Spleen (tissue), 7 donors: Measurements from ENCODE around the gene TDRD15.

ENCODE experiments used
- CTCF ChIP-seq, 11 experiments: fragments of 200-600 bp in 7 of 11; fragments of 450-650 bp in 4 of 11; sonication (generic) in 4 of 11; IDR thresholded peaks in 8 of 11; conservative IDR thresholded peaks in 3 of 11; 1 replicate in 7 of 11; 2 replicates in 4 of 11; pipeline versions ENCODE4 v1.4.0 to v1.8.0; 2016 to 2021; ENCODE audit warnings: antibody characterized with exemption in 11 of 11, inconsistent platforms in 4 of 11, mild to moderate bottlenecking in 1 of 11
- POLR2A ChIP-seq, 3 donors: fragments of 450-650 bp; IDR thresholded peaks; one replicate each; pipeline ENCODE4 v1.5.1; 2017; ENCODE audit warnings: antibody characterized with exemption in 3 of 3, mild to moderate bottlenecking in 1 of 3
- POLR2AphosphoS5 ChIP-seq, 3 donors: sonication (generic); formaldehyde crosslinking; IDR thresholded peaks; one replicate each; pipeline ENCODE4 v1.5.1; 2017; ENCODE audit warnings: antibody characterized with exemption in 3 of 3
- donor health status: DM: no; HTN: no; CAD: no; lungs with moderate emphysema.
- donor health status: DM: no; HTN: no; CAD: no.
- donor health status: DM: no; HTN: no; CAD: no.

GRCh38 chr2:21162615-21162878, 38.8 kb downstream of the TDRD15 start:
- no peak for TF ChIP-seq CTCF (IDR thresholded peaks at IDR 0.05 in 8 of 11, conservative IDR thresholded peaks at IDR 0.05 in 3 of 11)
- no peak for TF ChIP-seq POLR2A (IDR thresholded peaks at IDR 0.05)
- TF ChIP-seq POLR2AphosphoS5 (IDR thresholded peaks at IDR 0.05): no peak
